Mucosa of rectum (tissue), 2 donors: ENCODE results near the gene STAMBPL1.
"Not testable (repeated sequence)": the region's sequence is repeated elsewhere in the genome, so short reads cannot be mapped to it uniquely, and the experiment has no call there.

ENCODE experiments used
- H3K27ac ChIP-seq, 2 donors: one replicate each; pipeline ENCODE4 v1.7.0; 2013; ENCODE audit warnings: inconsistent platforms in 2 of 2, low read depth in 2 of 2, low read length in 2 of 2
- H3K27me3 ChIP-seq, 2 donors: one replicate each; pipeline ENCODE4 v1.7.0; 2013; ENCODE audit warnings: low read length in 2 of 2; ENCODE audit not compliant: control insufficient read depth in 2 of 2, insufficient read depth in 2 of 2
- H3K36me3 ChIP-seq, 2 donors: one replicate each; pipeline ENCODE4 v1.7.0; 2013; ENCODE audit warnings: low read length in 2 of 2; ENCODE audit not compliant: control insufficient read depth in 2 of 2, insufficient read depth in 2 of 2
- H3K4me1 ChIP-seq, 2 donors: one replicate each; pipeline ENCODE4 v1.7.0; 2013; ENCODE audit warnings: low read length in 2 of 2, mild to moderate bottlenecking in 1 of 2; ENCODE audit not compliant: control insufficient read depth in 2 of 2, insufficient read depth in 2 of 2
- H3K4me3 ChIP-seq, 2 donors: one replicate each; pipeline ENCODE4 v1.7.0; 2013; ENCODE audit warnings: low read length in 2 of 2
- H3K9ac ChIP-seq, 2 donors: one replicate each; pipeline ENCODE4 v1.7.0; 2013; ENCODE audit warnings: low read length in 2 of 2, low read depth in 1 of 2, mild to moderate bottlenecking in 1 of 2
- H3K9me3 ChIP-seq, 2 donors: one replicate each; pipeline ENCODE4 v1.7.0; 2013; ENCODE audit warnings: low read length in 2 of 2; ENCODE audit not compliant: control insufficient read depth in 2 of 2
- donor health status: healthy.
- donor health status: Normal muscosa, but diverticular disease.

STAMBPL1 gene

DNA sequence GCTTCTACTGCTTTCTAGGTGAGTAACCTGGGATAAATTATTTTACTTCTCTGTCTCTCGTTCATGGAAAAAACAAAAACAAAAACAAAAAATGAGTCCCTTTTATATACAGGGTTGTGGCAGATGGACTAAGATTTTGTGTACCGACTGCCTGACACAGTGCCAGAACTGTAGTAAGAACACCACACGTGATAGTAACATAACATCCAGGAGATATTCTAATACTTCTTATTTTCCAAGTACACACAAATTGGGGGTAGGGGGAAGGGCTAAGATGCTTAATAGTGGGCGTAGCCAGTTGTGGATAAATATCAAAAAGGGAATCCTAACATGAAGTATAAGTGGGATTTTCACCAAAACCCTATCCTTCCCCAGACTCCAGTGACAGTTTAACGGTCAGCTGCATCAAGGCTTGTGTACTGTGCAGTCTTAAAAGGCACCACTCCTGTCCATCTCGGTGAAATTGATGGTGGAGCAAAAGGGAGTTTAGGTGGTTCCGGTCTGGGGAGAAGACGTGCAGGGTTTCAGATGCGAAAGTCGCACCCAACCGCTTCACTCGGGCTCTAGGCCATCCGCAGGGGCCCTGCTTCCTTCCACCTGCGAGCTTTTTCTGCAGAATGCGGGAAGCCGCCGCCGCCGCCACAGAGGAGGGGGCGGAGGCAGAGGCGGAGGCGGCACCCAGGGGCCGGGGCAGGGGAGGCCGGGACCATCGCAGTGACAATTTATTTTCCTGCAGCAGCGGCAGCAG lies at the start of gene STAMBPL1:
Gene STAMBPL1 (plus strand): TSS at position 712 of the 748 bp plus-strand sequence. CDS start 21,464 bp downstream, outside the sequence.
- no peaks in the 10 kb centered on the region for H3K27me3 ChIP-seq
- H3K27ac ChIP-seq, result peak within 1 kb of the TSS; percentile 93 to 98
- peak within 1 kb of the TSS; percentile 90 to 91 for H3K4me3 ChIP-seq
- H3K9ac ChIP-seq, result peak within 1 kb of the TSS; percentile 90 to 97
- H3K36me3 ChIP-seq, result no peaks in the 10 kb centered on the region
- no peaks in the 10 kb centered on the region for H3K9me3 ChIP-seq
- peaks cover 23 to 31% of the 10 kb centered on the region in 2 donors for H3K4me1 ChIP-seq

DNA sequence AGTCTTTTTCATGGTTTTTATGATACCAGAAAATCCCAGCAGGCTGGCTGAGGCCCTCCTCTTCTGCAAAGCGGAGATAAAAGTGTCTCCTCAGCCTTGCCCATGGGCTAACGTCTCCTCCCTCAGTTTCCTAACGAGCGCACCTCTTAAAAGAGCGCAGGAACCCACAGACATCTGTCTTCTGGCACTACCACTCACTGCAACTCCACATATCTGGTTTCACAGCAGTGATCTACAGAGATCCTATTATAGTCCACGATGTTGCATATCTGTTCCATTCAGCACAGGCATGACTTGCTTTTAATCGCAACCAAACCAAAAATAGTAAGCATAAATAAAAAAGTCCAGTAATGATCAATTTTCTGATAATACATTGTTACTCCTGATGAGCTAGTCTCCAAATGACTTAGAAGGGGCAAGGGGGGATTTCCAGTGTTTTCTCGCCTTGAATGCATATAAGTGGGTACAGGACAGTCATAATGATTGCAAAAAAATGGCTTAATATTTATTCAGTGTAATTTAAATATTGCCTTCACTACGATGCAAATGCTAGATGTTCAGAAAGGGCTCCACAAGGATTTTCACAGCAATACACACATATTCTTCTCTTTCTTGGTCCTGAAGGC lies 49.3 kb upstream of the STAMBPL1 start:
- no peak overlapping the region for H3K27ac ChIP-seq

GRCh38 chr10:88831709-88832108 lies 48.3 kb upstream of the STAMBPL1 start:
- H3K27ac ChIP-seq, result no peak overlapping the region
- no peaks in the 10 kb centered on the region for H3K9me3 ChIP-seq
- H3K9ac ChIP-seq, result no peak overlapping the region
- H3K4me1 ChIP-seq, result peaks cover 0 to 6% of the 10 kb centered on the region in 2 donors
- peaks cover 0 to 3% of the 10 kb centered on the region in 2 donors for H3K36me3 ChIP-seq
- no peak overlapping the region for H3K4me3 ChIP-seq
- no peaks in the 10 kb centered on the region for H3K27me3 ChIP-seq

More for the DNA sequence above, 49.3 kb upstream of the STAMBPL1 start:
- H3K4me3 ChIP-seq, result no peak overlapping the region
- H3K36me3 ChIP-seq, result peaks cover 0 to 3% of the 10 kb centered on the region in 2 donors
- H3K4me1 ChIP-seq, result peaks cover 0 to under 1% of the 10 kb centered on the region in 2 donors
- no peak overlapping the region for H3K9ac ChIP-seq
- H3K9me3 ChIP-seq, result no peaks in the 10 kb centered on the region
- H3K27me3 ChIP-seq, result no peaks in the 10 kb centered on the region

DNA sequence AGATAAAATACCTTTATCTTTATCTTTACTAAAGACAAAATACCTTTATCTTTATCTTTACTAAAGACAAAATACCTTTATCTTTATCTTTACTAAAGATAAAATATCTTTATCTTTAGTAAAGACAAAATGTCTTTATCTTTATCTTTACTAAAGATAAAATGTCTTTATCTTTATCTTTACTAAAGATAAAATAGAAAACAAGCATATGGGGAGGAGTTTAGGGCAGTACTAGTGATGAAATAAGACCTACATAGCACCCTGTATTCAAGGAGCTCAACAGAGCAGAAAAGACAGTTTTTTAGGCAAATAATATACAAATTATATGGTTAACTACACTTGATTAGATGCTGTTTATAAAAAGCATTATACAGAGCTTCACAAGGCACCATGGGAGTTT lies 47.7 kb upstream of the STAMBPL1 start:
- H3K27me3 ChIP-seq, result no peaks in the 10 kb centered on the region
- no peak overlapping the region for H3K27ac ChIP-seq
- peaks cover 0 to 3% of the 10 kb centered on the region in 2 donors for H3K36me3 ChIP-seq
- no peak overlapping the region for H3K9ac ChIP-seq
- H3K4me1 ChIP-seq, result peaks cover 0 to 6% of the 10 kb centered on the region in 2 donors
- no peaks in the 10 kb centered on the region for H3K9me3 ChIP-seq
- H3K4me3 ChIP-seq, result no peak overlapping the region

DNA sequence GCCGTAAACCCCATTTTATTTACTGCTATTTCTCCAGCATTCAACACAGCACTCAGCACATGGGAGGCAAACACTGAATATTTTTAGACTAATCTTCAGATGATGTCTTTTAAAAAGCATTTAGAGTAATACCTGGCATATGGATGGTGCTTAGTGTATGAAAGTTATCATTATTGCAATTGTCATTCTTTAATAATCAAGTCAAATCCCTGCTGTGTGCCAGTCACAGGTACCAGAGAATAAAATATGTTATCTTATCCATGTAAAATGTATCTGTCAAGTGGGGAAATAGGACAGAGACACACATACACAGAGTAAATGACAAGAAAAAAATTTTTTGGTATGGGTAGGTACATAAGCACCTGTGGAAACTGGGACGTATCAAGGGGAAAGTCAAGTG lies 46.9 kb upstream of the STAMBPL1 start:
- Histone ChIP-seq H3K4me3 (no peak overlapping the region), H3K9ac (no peak overlapping the region), H3K27ac (no peak overlapping the region), H3K27me3 (no peaks in the 10 kb centered on the region), H3K36me3 (peaks cover 0 to 3% of the 10 kb centered on the region in 2 donors), H3K4me1 (peaks cover 0 to 6% of the 10 kb centered on the region in 2 donors), H3K9me3 (no peaks in the 10 kb centered on the region)

- peaks cover 0 to 6% of the 10 kb centered on the region in 2 donors for H3K4me1 ChIP-seq
- H3K36me3 ChIP-seq, result peaks cover 0 to 3% of the 10 kb centered on the region in 2 donors
- no peak overlapping the region for H3K4me3 ChIP-seq
- H3K27me3 ChIP-seq, result no peaks in the 10 kb centered on the region
- H3K9ac ChIP-seq, result no peak overlapping the region
- no peaks in the 10 kb centered on the region for H3K9me3 ChIP-seq
- H3K27ac ChIP-seq, result no peak overlapping the region
Observed at GRCh38 chr10:88833723-88834122, 46.3 kb upstream of the STAMBPL1 start.

GRCh38 chr10:88835096-88835909 lies 44.7 kb upstream of the STAMBPL1 start:
- no peaks in the 10 kb centered on the region for H3K27me3 ChIP-seq
- H3K4me3 ChIP-seq, result no peak overlapping the region
- H3K27ac ChIP-seq, result no peak overlapping the region
- H3K4me1 ChIP-seq, result peaks cover 0 to 6% of the 10 kb centered on the region in 2 donors
- H3K9ac ChIP-seq, result no peak overlapping the region
- peaks cover 0 to 3% of the 10 kb centered on the region in 2 donors for H3K36me3 ChIP-seq
- H3K9me3 ChIP-seq, result no peaks in the 10 kb centered on the region

- Histone ChIP-seq H3K4me1 (peaks cover 0 to 6% of the 10 kb centered on the region in 2 donors), H3K9ac (no peak overlapping the region), H3K4me3 (no peak overlapping the region), H3K27me3 (no peaks in the 10 kb centered on the region), H3K9me3 (no peaks in the 10 kb centered on the region), H3K27ac (no peak overlapping the region), H3K36me3 (no peaks in the 10 kb centered on the region)
Observed at GRCh38 chr10:88835910-88836221, 44.2 kb upstream of the STAMBPL1 start.

DNA sequence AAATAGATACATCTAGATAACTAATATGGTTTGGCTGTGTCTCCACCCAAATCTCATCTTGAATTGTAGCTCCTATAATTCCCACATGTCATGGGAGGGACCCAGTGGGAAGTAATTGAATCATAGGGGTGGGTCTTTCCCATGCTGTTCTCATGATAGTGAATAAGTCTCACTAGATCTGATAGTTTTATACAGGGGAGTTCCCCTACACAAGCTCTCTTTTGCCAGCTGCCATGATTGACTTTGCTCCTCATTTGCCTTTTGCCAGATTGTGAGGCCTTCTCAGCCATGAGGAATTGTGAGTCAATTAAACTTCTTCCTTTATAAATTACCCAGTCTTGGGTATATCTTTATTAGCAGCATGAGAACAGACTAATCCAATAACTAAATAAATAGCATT lies 42.4 kb upstream of the STAMBPL1 start:
- not testable (repeated sequence) for H3K36me3 ChIP-seq, H3K27me3 ChIP-seq, H3K9ac ChIP-seq, H3K9me3 ChIP-seq, H3K4me1 ChIP-seq, H3K27ac ChIP-seq, H3K4me3 ChIP-seq
